K562 (cell line): ENCODE results near the gene RANBP3. TPM values are rescaled to one million over a fixed set of nuclear protein-coding genes. Genes with fewer than 3 reads are reported as not detected.

Source experiments
- ATAC-seq: fragments of 200-7000 bp; cut with Tn5 transposase; 3 replicates; pipeline ENCODE4 v1.9.1; 2020; ENCODE audit warnings: moderate library complexity
- BruUV-seq: library from RNA; stranded (reverse); fragments of 400-500 nt; replicated peaks from 2 replicates; lab custom pipeline; 2021; lab: Mats Ljungman, UMichigan
- CTCF ChIA-PET: fragments of 300-600 bp; formaldehyde crosslinking; extraction: SDS; loops from one replicate; lab custom pipeline; 2021; ENCODE audit warnings: low intra/inter-chr PET ratio; lab: Yijun Ruan, JAX
- POLR2A ChIA-PET: fragments of 300-600, 350-650 bp; sonication (Branson Sonifier 250); formaldehyde crosslinking; extraction: SDS; loops from one replicate; lab custom pipeline; 2021; ENCODE audit warnings: antibody characterized with exemption, inconsistent platforms; lab: Yijun Ruan, JAX
- DNase-seq, 4 experiments: peaks; one replicate each; pipeline versions ENCODE4 v3.0.0 to v3.0.0-alpha.2; 2011 to 2018; ENCODE audit warnings: low spot score in 3 of 4, mixed read lengths in 3 of 4; ENCODE audit errors: extremely low read depth in 1 of 4
- FAIRE-seq: peaks from 2 replicates; lab custom pipeline; 2011; peaks lifted over from hg19 to GRCh38; lab: Jason Lieb, UNC
- H2AFZ ChIP-seq: 2 replicates; pipeline ENCODE4 v1.6.0; 2011; ENCODE audit warnings: low read depth, low read length, control low read depth, inconsistent platforms
- H3K27ac ChIP-seq: fragments of 200-600 bp; 3 replicates; pipeline ENCODE4 v1.8.0; 2011; ENCODE audit warnings: low read depth, mild to moderate bottlenecking, control low read depth, inconsistent platforms, low read length, moderate library complexity, mixed read lengths; ENCODE audit errors: extremely low read depth
- H3K27me3 ChIP-seq, 2 experiments: fragments of 300-600 bp in 1 of 2; 2 replicates in 1 of 2; 3 replicates in 1 of 2; pipeline versions ENCODE4 v1.6.0 to v1.8.0; 2011; ENCODE audit warnings: inconsistent platforms in 2 of 2, low read length in 2 of 2, mild to moderate bottlenecking in 1 of 2, mixed read lengths in 1 of 2, moderate library complexity in 1 of 2; ENCODE audit not compliant: control insufficient read depth in 2 of 2, insufficient read depth in 2 of 2
- H3K36me3 ChIP-seq: fragments of 300-600 bp; 3 replicates; pipeline ENCODE4 v1.8.0; 2011; ENCODE audit warnings: mild to moderate bottlenecking, low read length, inconsistent platforms; ENCODE audit not compliant: control insufficient read depth, insufficient read depth
- H3K4me1 ChIP-seq, 2 experiments: fragments of 200-600 bp in 1 of 2; replicated peaks in 1 of 2; 2 replicates in 1 of 2; 3 replicates in 1 of 2; pipeline versions ENCODE4 v1.5.1 to v1.8.0; 2011; ENCODE audit warnings: inconsistent platforms in 2 of 2, low read length in 2 of 2, mild to moderate bottlenecking in 1 of 2, mixed read lengths in 1 of 2, moderate library complexity in 1 of 2; ENCODE audit not compliant: control insufficient read depth in 2 of 2, insufficient read depth in 2 of 2
- H3K4me2 ChIP-seq: 2 replicates; pipeline ENCODE4 v1.6.1; 2011; ENCODE audit warnings: low read length, control low read depth, inconsistent platforms, mixed read lengths; ENCODE audit not compliant: insufficient read depth
- H3K4me3 ChIP-seq: fragments of 200-600 bp; sonication (generic), shearing (Covaris generic); 2 replicates; pipeline ENCODE4 v1.5.1; 2016; ENCODE audit warnings: control low read depth, inconsistent platforms
- H3K79me2 ChIP-seq: fragments of 200-600 bp; 3 replicates; pipeline ENCODE4 v1.8.0; 2011; ENCODE audit warnings: low read length, inconsistent platforms; ENCODE audit not compliant: control insufficient read depth, insufficient read depth
- H3K9ac ChIP-seq, 2 experiments: 2 replicates each; pipeline versions ENCODE4 v1.6.0 to v1.6.1; 2011; ENCODE audit warnings: low read depth in 2 of 2, low read length in 2 of 2, control low read depth in 1 of 2, inconsistent platforms in 1 of 2, mild to moderate bottlenecking in 1 of 2, mixed read lengths in 1 of 2; ENCODE audit not compliant: insufficient read depth in 1 of 2
- H3K9me1 ChIP-seq: one replicate; pipeline ENCODE4 v1.6.0; 2011; ENCODE audit warnings: inconsistent platforms, mild to moderate bottlenecking, low read length, moderate library complexity; ENCODE audit not compliant: control insufficient read depth, insufficient read depth
- H3K9me3 ChIP-seq: replicated peaks from 2 replicates; pipeline ENCODE4 v1.5.1; 2011; ENCODE audit warnings: low read depth, low read length, inconsistent platforms; ENCODE audit not compliant: control insufficient read depth, insufficient read depth
- H4K20me1 ChIP-seq: replicated peaks from 2 replicates; pipeline ENCODE4 v1.6.1; 2011; ENCODE audit warnings: low read length, inconsistent platforms, mixed read lengths; ENCODE audit not compliant: control insufficient read depth, insufficient read depth
- CAMTA2 ChIP-seq: fragments of 250-450 bp; sonication (Bioruptor Pico); conservative IDR thresholded peaks from 2 replicates; pipeline ENCODE4 v1.5.1; 2022
- CCNT2 ChIP-seq: IDR thresholded peaks from 2 replicates; pipeline ENCODE4 v1.6.1; 2011; ENCODE audit warnings: borderline replicate concordance, low read depth, mild to moderate bottlenecking, moderate library complexity, mixed read lengths, low read length; ENCODE audit not compliant: insufficient read length; ENCODE audit errors: extremely low read depth
- E2F5 ChIP-seq: sonication (generic); formaldehyde crosslinking; IDR thresholded peaks from 2 replicates; pipeline ENCODE4 v1.8.0; 2022; ENCODE audit warnings: mild to moderate bottlenecking, missing genetic modification reagents
- FOXO4 ChIP-seq: fragments of 450-650 bp; formaldehyde crosslinking; IDR thresholded peaks from 2 replicates; pipeline ENCODE4 v1.4.0; 2020; ENCODE audit warnings: mild to moderate bottlenecking, moderate library complexity
- HMBOX1 ChIP-seq: sonication (generic); IDR thresholded peaks from 2 replicates; pipeline ENCODE4 v1.6.1; 2016
- HNRNPLL ChIP-seq: fragments of 200-400 bp; formaldehyde crosslinking; IDR thresholded peaks from 2 replicates; pipeline ENCODE4 v1.6.1; 2017; ENCODE audit warnings: low read length, low read depth, mild to moderate bottlenecking; ENCODE audit not compliant: poor library complexity, severe bottlenecking
- MIER1 ChIP-seq: fragments of 450-650 bp; IDR thresholded peaks from 2 replicates; pipeline ENCODE4 v1.6.1; 2016; ENCODE audit warnings: antibody characterized with exemption, mild to moderate bottlenecking, low read depth
- MTA2 ChIP-seq: fragments of 450-650 bp; IDR thresholded peaks from 2 replicates; pipeline ENCODE4 v1.6.1; 2016; ENCODE audit warnings: low read depth
- NCOA1 ChIP-seq: fragments of 450-650 bp; IDR thresholded peaks from 2 replicates; pipeline ENCODE4 v1.6.1; 2016; ENCODE audit warnings: low read depth
- NFIC ChIP-seq: fragments of 450-650 bp; IDR thresholded peaks from 2 replicates; pipeline ENCODE4 v1.6.1; 2017; ENCODE audit warnings: mild to moderate bottlenecking, inconsistent platforms
- SMARCC2 ChIP-seq: fragments of 450-650 bp; IDR thresholded peaks from 2 replicates; pipeline ENCODE4 v1.6.1; 2017; ENCODE audit warnings: antibody characterized with exemption, moderate library complexity, mild to moderate bottlenecking, low read depth
- ZKSCAN3 ChIP-seq: fragments of 250-450 bp; sonication (Bioruptor Pico); IDR thresholded peaks from 2 replicates; pipeline ENCODE4 v1.4.0; 2020
- ZKSCAN8 ChIP-seq: fragments of 200-800 bp; sonication (Bioruptor generic); IDR thresholded peaks from 2 replicates; pipeline ENCODE4 v1.6.1; 2016; ENCODE audit warnings: missing genetic modification characterization, missing compliant biosample characterization
- ZNF75A ChIP-seq: fragments of 450-650 bp; formaldehyde crosslinking; IDR thresholded peaks from 2 replicates; pipeline ENCODE4 v1.4.0; 2020; ENCODE audit warnings: mild to moderate bottlenecking
- WGBS: fragments of 100-300 bp; shearing (Covaris generic); methylation state at CpG from one replicate; pipeline ENCODE4 v1.1.6; 2016; ENCODE audit warnings: low coverage, mixed read lengths; ENCODE audit not compliant: insufficient coverage; ENCODE audit errors: missing lambda C conversion rate; 5-methylcytosine and 5-hydroxymethylcytosine counted together
- in situ Hi-C: fragments of 300-500 bp; cut with MboI; formaldehyde crosslinking; loops from 4 replicates; pipeline ENCODE4 v1.15.0; 2018; ENCODE audit warnings: inconsistent platforms, mixed read lengths
- intact Hi-C: fragments of 100-400 bp; cut with micrococcal nuclease; formaldehyde crosslinking; loops from 2 replicates; pipeline ENCODE4 v1.14.2; 2022
- polyA plus RNA-seq, 8 experiments: library from polyadenylated mRNA; depleted of rRNA in 4 of 8; stranded (reverse) in 5 of 8; unstranded in 3 of 8; fragments of >200 nt; fragmentation: Nextera tagmentation in 2 of 8; fragmentation: Illumina TruSeq in 1 of 8; extraction: Ambion mirVana in 2 of 8; extraction: Trizol in 1 of 8; gene quantifications; 2 replicates each; pipeline versions ENCODE4 v1.2.1 to v1.2.3, GENCODE V29; 2011 to 2014; ENCODE audit warnings: inconsistent platforms in 1 of 8, missing spikeins in 1 of 8
- total RNA-seq, 7 experiments: library from RNA; depleted of rRNA in 6 of 7; stranded (reverse); fragments of >200 nt in 6 of 7; fragmentation: Illumina TruSeq in 2 of 7; extraction: Trizol in 2 of 7; gene quantifications; 2 replicates each; pipeline versions ENCODE4 v1.2.1 to v1.2.3, GENCODE V29; 2011 to 2021; ENCODE audit warnings: low replicate concordance in 1 of 7

The RANBP3 gene
- total and polyA plus RNA-seq, 9 of the 15 experiments (the other 6 are each of a cell fraction or from before 2014, with no cell fraction given), result 0.90 to 95.1 (median 63.2) TPM

GRCh38 chr19:5915782-5916165 is 62.2 kb downstream of the RANBP3 start:
- FAIRE-seq (no peak), ATAC-seq (no peak), DNase-seq (no peak)
- Histone ChIP-seq H2AFZ (no peak overlapping the region), H4K20me1 (no peaks in the 10 kb centered on the region), H3K4me2 (no peak overlapping the region), H3K4me3 (no peak overlapping the region), H3K4me1 (peaks cover 0 to 15% of the 10 kb centered on the region in 2 experiments; a peak in 2 of 5 replicates), H3K27ac (no peak overlapping the region), H3K36me3 (peaks cover 55% of the 10 kb centered on the region; the same call in 1 of the 3 replicates), H3K79me2 (no peaks in the 10 kb centered on the region), H3K9me1 (no peaks in the 10 kb centered on the region), H3K27me3 (no peaks in the 10 kb centered on the region), H3K9me3 (no peaks in the 10 kb centered on the region), H3K9ac (no peak overlapping the region)
- POLR2A ChIA-PET, result interaction anchor here (0.6 kb wide), 1 partner anchor 28 kb away, joined by 3 read pairs; no protein-coding TSS in a partner anchor
- 91% methylated on average over 11 of the region's 11 CpGs for WGBS
- in situ Hi-C loops (no loop called here), intact Hi-C loops (no loop called here)
- BruUV-seq, result no TSS peak
- CTCF ChIA-PET, result no interaction called here
- TF ChIP-seq FOXO4 (CRISPR knock-in tag) (no peak), ZNF75A (CRISPR knock-in tag) (no peak), E2F5 (CRISPR knock-in tag) (no peak), SMARCC2 (no peak), NCOA1 (no peak), MIER1 (no peak), CAMTA2 (CRISPR knock-in tag) (no peak), ZKSCAN8 (CRISPR knock-in tag) (no peak), CCNT2 (no peak), HMBOX1 (no peak), MTA2 (no peak), ZKSCAN3 (CRISPR knock-in tag) (no peak), NFIC (no peak), HNRNPLL (no peak)
